GM23248 (cell line): ENCODE results near the gene CEBPG.

Experiments
- EZH2 ChIP-seq: fragments of 200-600 bp; sonication (generic); IDR thresholded peaks from 2 replicates; pipeline ENCODE4 v1.6.1; 2018; ENCODE audit warnings: antibody characterized with exemption, mild to moderate bottlenecking; ENCODE audit not compliant: insufficient read depth, poor library complexity, severe bottlenecking
- EZH2phosphoT487 ChIP-seq: fragments of 200-600 bp; sonication (generic); IDR thresholded peaks from 2 replicates; pipeline ENCODE4 v1.6.1; 2018; ENCODE audit warnings: antibody characterized with exemption, moderate library complexity, mild to moderate bottlenecking, low read depth; ENCODE audit not compliant: insufficient read depth

GRCh38 chr19:33405254-33405552 lies 31.7 kb downstream of the CEBPG start:
- TF ChIP-seq EZH2 (no peak), EZH2phosphoT487 (no peak)
